BLaER1 (cell line): ENCODE results near the gene CD27.

Experiments
- H3K27ac ChIP-seq: shearing (Covaris generic); formaldehyde crosslinking; 2 replicates; pipeline ENCODE4 v1.8.1; 2022
- H3K27me3 ChIP-seq: shearing (Covaris generic); formaldehyde crosslinking; 2 replicates; pipeline ENCODE4 v1.8.1; 2022
- H3K36me3 ChIP-seq: shearing (Covaris generic); formaldehyde crosslinking; 2 replicates; pipeline ENCODE4 v1.8.1; 2022
- H3K4me1 ChIP-seq: shearing (Covaris generic); formaldehyde crosslinking; 2 replicates; pipeline ENCODE4 v1.8.1; 2022
- H3K4me2 ChIP-seq: shearing (Covaris generic); formaldehyde crosslinking; 2 replicates; pipeline ENCODE4 v1.8.1; 2022
- H3K4me3 ChIP-seq: shearing (Covaris generic); formaldehyde crosslinking; 2 replicates; pipeline ENCODE4 v1.8.1; 2022
- H3K9ac ChIP-seq: shearing (Covaris generic); formaldehyde crosslinking; 2 replicates; pipeline ENCODE4 v1.8.1; 2022
- H3K9me3 ChIP-seq: shearing (Covaris generic); formaldehyde crosslinking; 2 replicates; pipeline ENCODE4 v1.8.1; 2022
- H4K20me1 ChIP-seq: shearing (Covaris generic); formaldehyde crosslinking; 2 replicates; pipeline ENCODE4 v1.8.1; 2022
- Cebpa-rat ChIP-seq: shearing (Covaris generic); IDR thresholded peaks from 2 replicates; pipeline ENCODE4 v1.8.1; 2022

Gene CD27

GRCh38 chr12:6444704-6445688 lies at the start of gene CD27:
Gene CD27, plus strand, starts transcription at chr12:6444955. Its CDS starts 141 bp downstream, at chr12:6445096.
- no peaks in the 10 kb centered on the region for H3K36me3 ChIP-seq
- peak within 1 kb of the TSS; percentile 72 for H3K4me2 ChIP-seq
- H3K9ac ChIP-seq: peak within 1 kb of the TSS; percentile 63
- peak within 1 kb of the TSS; percentile 78 for H3K27ac ChIP-seq
- no peak for TF ChIP-seq Cebpa-rat
- H3K27me3 ChIP-seq: no peaks in the 10 kb centered on the region
- H3K4me3 ChIP-seq: peak within 1 kb of the TSS; percentile 32
- no peaks in the 10 kb centered on the region for H4K20me1 ChIP-seq
- H3K4me1 ChIP-seq: peaks cover 92% of the 10 kb centered on the region
- H3K9me3 ChIP-seq: no peaks in the 10 kb centered on the region

DNA sequence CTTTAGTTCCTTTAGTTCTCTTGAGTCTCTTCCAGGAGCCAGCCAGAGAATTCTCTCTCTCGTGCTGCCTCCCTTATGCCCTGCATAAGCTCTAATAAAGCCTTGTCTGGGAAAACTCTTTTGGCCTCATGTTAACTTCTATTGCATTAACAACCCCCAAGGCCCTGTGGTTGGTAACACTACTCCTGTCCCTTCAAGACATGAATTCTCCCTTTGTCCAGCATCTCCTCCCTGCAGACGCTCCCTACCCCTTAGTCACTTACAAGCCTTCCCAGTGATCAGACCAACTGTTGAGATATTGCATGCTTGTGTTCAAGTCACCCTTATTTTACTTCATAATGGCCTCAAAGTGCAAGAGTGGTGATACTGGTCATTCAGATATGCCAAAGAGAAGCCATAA lies 48.7 kb upstream of the CD27 start:
- H3K4me1 ChIP-seq: no peaks in the 10 kb centered on the region
- no peak overlapping the region for H3K9ac ChIP-seq
- no peak for TF ChIP-seq Cebpa-rat
- H3K27ac ChIP-seq: no peak overlapping the region
- no peaks in the 10 kb centered on the region for H3K27me3 ChIP-seq
- H3K36me3 ChIP-seq: no peaks in the 10 kb centered on the region
- H3K4me2 ChIP-seq: no peak overlapping the region
- H3K4me3 ChIP-seq: no peak overlapping the region
- no peaks in the 10 kb centered on the region for H4K20me1 ChIP-seq
- no peaks in the 10 kb centered on the region for H3K9me3 ChIP-seq

DNA sequence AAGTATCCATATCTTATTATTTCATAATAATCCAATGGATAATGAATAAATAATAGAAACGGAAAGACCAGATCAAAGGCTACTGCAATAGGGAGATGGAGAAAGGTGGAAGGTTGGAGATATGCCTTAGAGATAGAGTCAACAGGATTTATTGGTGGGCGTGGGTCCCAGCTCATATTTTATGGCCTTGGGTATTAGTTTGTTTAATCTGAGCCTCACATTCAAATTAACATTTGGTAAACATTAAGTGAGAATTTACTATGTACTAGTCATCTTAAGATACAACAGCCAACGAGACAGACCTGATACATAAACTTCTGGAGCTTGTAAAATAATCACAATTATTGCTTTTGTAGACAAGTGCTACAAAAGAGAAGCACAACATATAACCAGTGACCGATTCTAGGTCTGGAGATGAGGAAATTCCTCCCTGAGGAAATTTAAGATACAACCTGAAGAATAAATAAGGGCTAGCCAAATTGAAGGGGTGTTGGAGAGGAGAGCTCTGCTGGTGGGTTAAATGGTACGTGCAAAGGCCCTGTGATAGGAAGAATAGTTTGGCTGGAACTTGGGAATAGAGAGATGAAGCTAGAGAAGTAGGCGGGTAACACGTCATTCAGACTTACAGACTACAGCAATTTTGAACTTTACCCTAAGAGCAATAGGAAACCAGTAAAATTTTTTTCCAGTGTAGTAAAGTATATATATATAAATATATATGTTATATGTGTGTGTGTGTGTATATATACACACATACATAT lies 44.7 kb upstream of the CD27 start:
- H3K27ac ChIP-seq: no peak overlapping the region
- no peak overlapping the region for H3K9ac ChIP-seq
- H3K4me2 ChIP-seq: no peak overlapping the region
- no peaks in the 10 kb centered on the region for H4K20me1 ChIP-seq
- H3K36me3 ChIP-seq: no peaks in the 10 kb centered on the region
- no peak for TF ChIP-seq Cebpa-rat
- no peaks in the 10 kb centered on the region for H3K27me3 ChIP-seq
- no peaks in the 10 kb centered on the region for H3K4me1 ChIP-seq
- no peaks in the 10 kb centered on the region for H3K9me3 ChIP-seq
- no peak overlapping the region for H3K4me3 ChIP-seq

GRCh38 chr12:6404390-6404789 lies 40.4 kb upstream of the CD27 start:
- TF ChIP-seq Cebpa-rat: no peak
- Histone ChIP-seq H3K27ac (no peak overlapping the region), H3K9me3 (no peaks in the 10 kb centered on the region), H3K4me3 (no peak overlapping the region), H3K27me3 (no peaks in the 10 kb centered on the region), H3K9ac (no peak overlapping the region), H3K4me2 (no peak overlapping the region), H3K4me1 (no peaks in the 10 kb centered on the region), H4K20me1 (no peaks in the 10 kb centered on the region), H3K36me3 (no peaks in the 10 kb centered on the region)

DNA sequence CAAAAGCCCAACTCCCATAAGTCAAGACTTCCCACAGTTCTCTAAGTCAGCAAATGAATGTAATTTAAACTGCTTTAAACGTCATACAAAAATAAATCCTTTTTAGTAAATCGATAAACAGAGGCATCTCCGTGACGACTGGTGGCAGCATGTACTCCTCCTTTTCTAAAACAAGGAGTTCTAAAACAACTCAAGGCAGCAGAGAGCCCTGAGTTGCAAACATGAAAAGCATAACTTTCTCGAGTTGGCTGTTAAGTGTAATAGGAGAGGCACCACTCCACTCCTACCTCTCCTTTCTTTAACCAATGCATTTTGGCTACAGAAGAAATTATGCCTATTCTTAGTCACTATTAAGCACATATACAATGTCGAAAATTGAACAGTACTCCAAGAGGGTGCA lies 38.8 kb upstream of the CD27 start:
- H3K4me3 ChIP-seq: no peak overlapping the region
- no peak overlapping the region for H3K4me2 ChIP-seq
- no peaks in the 10 kb centered on the region for H3K36me3 ChIP-seq
- H4K20me1 ChIP-seq: no peaks in the 10 kb centered on the region
- H3K9ac ChIP-seq: no peak overlapping the region
- H3K27me3 ChIP-seq: no peaks in the 10 kb centered on the region
- H3K4me1 ChIP-seq: no peaks in the 10 kb centered on the region
- TF ChIP-seq Cebpa-rat: no peak
- no peaks in the 10 kb centered on the region for H3K9me3 ChIP-seq
- no peak overlapping the region for H3K27ac ChIP-seq

DNA sequence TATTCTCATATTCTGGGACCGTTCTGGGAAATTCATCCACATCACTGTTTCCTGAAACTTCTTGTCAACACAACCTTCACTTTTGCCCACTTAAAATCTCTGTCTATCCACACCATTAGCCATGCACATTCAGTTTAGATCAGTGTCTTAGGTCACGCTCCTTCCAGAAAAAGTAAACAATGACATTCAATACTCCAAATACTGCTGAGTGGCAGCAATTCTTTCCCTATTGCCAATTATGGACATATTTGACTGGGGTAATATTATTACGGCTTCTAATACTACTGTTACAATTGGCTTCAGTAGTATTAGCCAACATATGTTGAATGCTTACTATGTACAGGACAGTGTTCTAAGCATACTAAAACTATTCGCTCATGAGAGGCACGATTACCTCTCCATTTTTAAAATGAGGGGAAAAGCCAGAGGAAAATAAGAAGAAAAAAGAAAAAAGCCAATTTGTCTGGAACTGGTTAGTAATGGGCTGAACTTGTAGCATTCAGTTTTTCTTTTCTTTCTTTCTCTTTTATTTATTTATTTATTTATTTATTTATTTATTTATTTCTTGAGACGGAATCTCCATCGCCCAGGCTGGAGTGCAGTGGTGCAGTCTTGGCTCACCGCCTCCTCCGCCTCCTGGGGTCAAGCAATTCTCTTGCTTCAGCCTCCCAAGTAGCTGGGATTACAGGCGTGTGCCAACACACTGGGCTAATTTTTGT lies 37.4 kb upstream of the CD27 start:
- no peak overlapping the region for H3K4me2 ChIP-seq
- no peak for TF ChIP-seq Cebpa-rat
- H3K4me3 ChIP-seq: no peak overlapping the region
- H3K27ac ChIP-seq: no peak overlapping the region
- no peak overlapping the region for H3K9ac ChIP-seq
- H3K36me3 ChIP-seq: no peaks in the 10 kb centered on the region
- H3K4me1 ChIP-seq: no peaks in the 10 kb centered on the region
- H4K20me1 ChIP-seq: no peaks in the 10 kb centered on the region
- H3K27me3 ChIP-seq: no peaks in the 10 kb centered on the region
- no peaks in the 10 kb centered on the region for H3K9me3 ChIP-seq

DNA sequence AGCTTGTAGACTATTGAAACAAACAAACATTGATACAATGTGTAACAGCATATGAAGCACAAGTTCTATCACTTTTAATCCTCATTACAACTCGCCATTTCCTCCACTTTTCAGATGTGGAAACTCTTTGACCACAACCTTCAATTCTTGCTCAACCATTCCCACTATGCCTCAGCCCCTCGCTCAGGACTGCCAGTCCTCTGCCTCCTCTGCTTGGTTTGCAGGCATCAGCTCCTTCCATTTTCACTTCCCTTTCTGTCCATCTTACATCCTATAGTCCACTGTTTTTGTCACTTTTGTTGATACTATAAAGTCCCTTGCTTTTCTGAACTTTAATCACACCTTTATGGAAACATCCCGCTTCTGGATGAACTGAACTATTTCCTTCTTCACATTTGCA lies 28.2 kb upstream of the CD27 start:
- H3K9ac ChIP-seq: no peak overlapping the region
- no peak overlapping the region for H3K4me2 ChIP-seq
- no peaks in the 10 kb centered on the region for H3K9me3 ChIP-seq
- H3K4me1 ChIP-seq: no peaks in the 10 kb centered on the region
- no peak overlapping the region for H3K27ac ChIP-seq
- H3K36me3 ChIP-seq: no peaks in the 10 kb centered on the region
- H4K20me1 ChIP-seq: no peaks in the 10 kb centered on the region
- no peak for TF ChIP-seq Cebpa-rat
- H3K27me3 ChIP-seq: no peaks in the 10 kb centered on the region
- H3K4me3 ChIP-seq: no peak overlapping the region

- Histone ChIP-seq H3K9ac (no peak overlapping the region), H3K27me3 (no peaks in the 10 kb centered on the region), H4K20me1 (no peaks in the 10 kb centered on the region), H3K36me3 (no peaks in the 10 kb centered on the region), H3K4me3 (no peak overlapping the region), H3K4me2 (no peak overlapping the region), H3K27ac (no peak overlapping the region), H3K9me3 (no peaks in the 10 kb centered on the region), H3K4me1 (peaks cover 7% of the 10 kb centered on the region)
- no peak for TF ChIP-seq Cebpa-rat
Observed at GRCh38 chr12:6418796-6419195, 26.0 kb upstream of the CD27 start.

- no peak for TF ChIP-seq Cebpa-rat
- Histone ChIP-seq H3K9ac (no peak overlapping the region), H4K20me1 (no peaks in the 10 kb centered on the region), H3K9me3 (no peaks in the 10 kb centered on the region), H3K27me3 (no peaks in the 10 kb centered on the region), H3K4me1 (peaks cover 23% of the 10 kb centered on the region), H3K27ac (no peak overlapping the region), H3K4me2 (no peak overlapping the region), H3K4me3 (no peak overlapping the region), H3K36me3 (no peaks in the 10 kb centered on the region)
Observed at GRCh38 chr12:6420364-6420763, 24.4 kb upstream of the CD27 start.
